OCI-M2 (cell line): ENCODE data around the gene TTC5.
A peak's percentile ranks its signal among the peaks of the same experiment; 100 is the strongest.
"Not testable (repeated sequence)": the region's sequence is repeated elsewhere in the genome, so short reads cannot be mapped to it uniquely, and the experiment has no call there.

Source experiments
- DNase-seq: peaks from one replicate; lab custom pipeline; 2025; ENCODE audit not compliant: unreplicated experiment; lab: John Stamatoyannopoulos, UW

TTC5 gene, protein sequence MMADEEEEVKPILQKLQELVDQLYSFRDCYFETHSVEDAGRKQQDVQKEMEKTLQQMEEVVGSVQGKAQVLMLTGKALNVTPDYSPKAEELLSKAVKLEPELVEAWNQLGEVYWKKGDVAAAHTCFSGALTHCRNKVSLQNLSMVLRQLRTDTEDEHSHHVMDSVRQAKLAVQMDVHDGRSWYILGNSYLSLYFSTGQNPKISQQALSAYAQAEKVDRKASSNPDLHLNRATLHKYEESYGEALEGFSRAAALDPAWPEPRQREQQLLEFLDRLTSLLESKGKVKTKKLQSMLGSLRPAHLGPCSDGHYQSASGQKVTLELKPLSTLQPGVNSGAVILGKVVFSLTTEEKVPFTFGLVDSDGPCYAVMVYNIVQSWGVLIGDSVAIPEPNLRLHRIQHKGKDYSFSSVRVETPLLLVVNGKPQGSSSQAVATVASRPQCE

GRCh38 chr14:20305265-20306078, at the start of gene TTC5:
Gene TTC5 (minus strand): TSS chr14:20305951. CDS start chr14:20305937, 14 bp downstream.
- DNase-seq = peak; percentile 56

DNA sequence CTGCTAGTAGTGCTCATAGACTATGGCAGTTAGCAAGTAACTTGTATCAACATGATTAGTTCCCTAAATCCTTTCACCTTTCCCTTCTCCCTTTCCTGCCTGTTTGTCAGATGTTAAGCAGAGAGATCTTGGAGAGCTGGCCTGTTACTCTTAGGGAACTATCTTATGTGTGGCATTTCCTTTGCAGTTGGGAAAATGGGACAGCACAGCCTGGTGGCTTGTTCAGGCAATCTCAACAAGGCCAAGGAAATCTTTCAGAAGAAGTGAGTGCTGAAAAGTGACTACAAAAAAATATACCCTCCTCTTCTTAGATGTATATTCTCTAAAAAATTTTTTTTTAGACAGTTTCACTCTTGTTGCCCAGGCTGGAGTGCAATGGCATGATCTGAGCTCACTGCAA, 45.1 kb upstream of the TTC5 start:
- DNase-seq = no peak

GRCh38 chr14:20350282-20350681, 44.5 kb upstream of the TTC5 start:
- DNase-seq = no peak

GRCh38 chr14:20347747-20348146, 42.0 kb upstream of the TTC5 start:
- no peak for DNase-seq

DNA sequence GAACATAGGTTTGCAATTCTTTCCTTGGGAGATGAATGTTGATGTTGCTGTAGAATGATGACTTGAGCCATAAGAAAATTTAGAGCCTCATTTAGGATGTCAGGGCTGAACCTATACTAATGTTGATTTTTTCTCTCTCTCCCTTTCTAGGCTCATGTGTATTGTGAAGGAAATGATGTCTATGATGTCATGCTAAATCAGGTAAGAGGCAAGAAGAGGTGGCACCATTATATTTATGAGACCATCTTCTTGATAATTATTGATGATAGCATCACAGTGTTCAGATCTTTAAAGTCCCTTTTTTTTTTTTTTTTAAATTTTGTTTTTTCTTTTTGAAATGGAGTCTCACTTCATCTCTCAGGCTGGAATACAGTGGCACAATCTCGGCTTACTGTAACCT, 41.0 kb upstream of the TTC5 start:
- DNase-seq = no peak

GRCh38 chr14:20345366-20345765, 39.6 kb upstream of the TTC5 start:
- no peak for DNase-seq

GRCh38 chr14:20343862-20344220, 38.1 kb upstream of the TTC5 start:
- DNase-seq = no peak

GRCh38 chr14:20343092-20343861, 37.5 kb upstream of the TTC5 start, which contains the start of gene PARP2:
Gene PARP2 (plus strand): TSS chr14:20343635. CDS start chr14:20343642, 7 bp downstream.
- DNase-seq = peak; percentile 98

DNA sequence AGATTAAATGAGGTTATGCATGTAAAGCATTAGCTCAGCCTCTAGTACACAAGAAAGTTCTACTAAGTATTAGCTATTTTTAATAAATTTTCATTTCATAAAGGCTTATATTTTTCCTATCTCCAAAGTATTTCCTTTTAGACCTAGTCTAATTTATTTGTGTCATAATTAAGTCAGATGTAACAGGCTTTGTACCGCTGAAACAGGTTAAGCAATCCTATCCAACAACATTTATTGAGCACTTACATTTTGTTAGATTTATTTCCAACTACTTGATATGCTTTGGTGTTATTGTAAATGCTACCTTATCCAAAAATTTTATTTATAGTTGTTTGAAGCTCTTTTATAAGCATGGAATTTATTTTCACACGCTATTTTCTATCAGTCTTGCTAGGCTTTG, 35.9 kb upstream of the TTC5 start:
- DNase-seq = no peak

DNA sequence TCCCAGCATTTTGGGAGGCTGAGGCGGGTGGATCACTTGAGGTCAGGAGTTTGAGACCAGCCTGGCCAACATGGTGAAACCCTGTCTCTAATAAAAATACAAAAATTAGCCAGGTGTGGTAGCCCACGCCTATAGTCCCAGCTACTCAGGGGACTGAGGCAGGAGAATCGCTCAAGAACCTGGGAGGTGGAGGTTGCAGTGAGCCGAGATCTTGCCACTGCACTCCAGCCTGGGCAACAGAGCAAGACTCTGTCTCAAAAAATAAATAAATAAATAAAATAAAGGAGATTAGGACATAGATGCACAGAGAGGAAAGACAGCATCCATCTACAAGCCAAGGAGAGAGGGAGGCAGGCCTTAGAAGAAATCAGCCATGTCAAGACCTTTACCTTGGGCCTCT, 35.3 kb upstream of the TTC5 start:
- not testable (repeated sequence) for DNase-seq

DNA sequence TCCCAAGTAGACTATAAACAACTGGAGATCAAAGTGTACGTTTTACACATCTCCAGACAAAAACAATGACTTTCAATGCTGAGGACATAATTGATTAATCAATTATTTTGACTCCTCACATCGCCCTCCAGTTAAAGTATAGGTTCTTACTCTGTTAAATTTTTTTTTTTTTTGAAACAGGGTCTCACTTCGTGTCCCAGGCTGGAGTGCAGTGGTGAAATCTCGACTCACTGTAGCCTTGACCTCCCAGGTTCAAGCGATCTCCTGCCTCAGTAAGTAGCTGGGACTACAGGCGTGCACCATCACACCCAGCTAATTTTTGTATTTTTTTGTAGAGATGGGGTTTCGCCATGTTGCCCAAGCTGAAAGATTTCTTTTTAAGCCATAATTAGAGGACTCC, 28.3 kb upstream of the TTC5 start:
- no peak for DNase-seq

DNA sequence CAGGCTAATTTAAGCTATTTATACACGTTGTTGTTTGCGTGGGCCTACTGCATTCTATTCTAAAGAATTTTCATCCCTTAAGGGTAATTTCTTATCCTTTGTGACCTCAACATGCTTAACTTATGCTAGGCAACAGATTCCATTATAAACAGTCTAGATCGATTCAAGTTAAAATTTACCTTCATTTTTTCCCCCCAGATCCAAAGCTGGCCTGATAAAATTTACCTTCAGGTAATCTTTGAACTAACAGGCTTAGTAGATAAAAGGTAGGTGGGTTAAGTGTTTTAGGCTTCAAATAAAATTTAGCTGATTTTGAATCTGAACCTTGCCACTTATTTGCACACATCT, 27.7 kb upstream of the TTC5 start:
- DNase-seq = no peak

- peak; percentile 86 for DNase-seq
Observed at GRCh38 chr14:20332788-20333493, 27.2 kb upstream of the TTC5 start, which contains the start of gene CCNB1IP1. Gene CCNB1IP1 (minus strand): TSS chr14:20333279. CDS start chr14:20316523, 16,756 bp downstream.

DNA sequence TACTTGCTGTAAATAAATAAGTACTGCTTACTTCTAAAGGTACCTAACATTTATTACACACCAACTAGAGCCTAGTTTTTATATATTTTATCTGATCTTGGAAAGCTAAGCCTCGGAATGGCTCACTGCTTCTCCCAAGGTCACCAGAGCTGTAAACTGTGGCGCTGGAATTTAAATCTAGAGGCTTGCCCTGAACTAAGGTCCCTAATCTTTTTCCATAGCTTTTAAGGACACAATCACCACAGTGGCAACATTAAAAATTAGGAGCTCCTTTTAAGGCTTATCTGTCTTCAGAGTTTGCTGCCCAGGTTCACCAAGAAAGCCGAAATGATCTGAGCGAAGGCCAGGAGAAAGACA, 26.7 kb upstream of the TTC5 start:
- DNase-seq = no peak

DNA sequence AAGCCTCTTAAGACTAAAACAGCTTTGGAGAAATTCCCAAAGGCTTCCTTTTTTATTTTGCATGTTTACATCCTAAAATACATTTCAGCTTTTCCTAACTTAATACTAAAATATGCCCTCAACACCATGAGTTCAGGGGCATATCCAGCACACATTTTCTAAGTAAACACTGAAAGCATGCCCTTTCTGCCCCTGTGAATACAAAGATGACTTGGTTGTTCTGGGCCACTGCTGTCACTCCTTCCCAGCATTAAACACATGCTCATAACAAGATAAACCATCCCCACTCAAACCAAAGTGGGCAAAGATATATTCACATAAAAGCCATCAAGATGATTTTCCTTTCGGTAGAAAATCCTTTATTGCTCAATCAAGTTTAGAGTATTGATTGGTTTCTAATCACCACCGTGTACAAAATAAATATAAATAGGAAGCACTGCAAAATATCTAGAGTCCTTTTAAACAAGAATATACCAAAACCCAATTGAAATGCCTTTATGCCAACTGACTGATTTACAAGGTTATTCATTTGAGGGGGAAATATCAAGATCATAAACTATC, 25.4 kb upstream of the TTC5 start:
- DNase-seq = no peak

DNA sequence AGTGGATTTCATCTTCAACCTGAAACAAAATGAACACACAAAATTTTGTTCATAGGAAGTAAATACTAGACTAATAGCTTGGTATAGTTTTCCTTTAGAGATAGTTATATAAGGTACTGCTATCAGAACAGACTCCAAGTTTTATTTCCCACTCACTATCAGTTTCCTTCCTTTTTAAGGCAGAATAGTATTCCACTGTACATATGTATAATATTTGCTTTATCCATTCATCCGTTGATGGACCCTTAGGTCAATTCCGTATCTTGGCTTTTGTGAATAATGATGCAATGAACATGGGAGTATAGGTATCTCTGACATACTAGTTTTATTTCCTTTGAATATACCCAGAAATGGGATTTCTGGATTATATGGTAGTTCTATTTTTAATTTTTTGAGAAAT, 23.6 kb upstream of the TTC5 start:
- DNase-seq = no peak

DNA sequence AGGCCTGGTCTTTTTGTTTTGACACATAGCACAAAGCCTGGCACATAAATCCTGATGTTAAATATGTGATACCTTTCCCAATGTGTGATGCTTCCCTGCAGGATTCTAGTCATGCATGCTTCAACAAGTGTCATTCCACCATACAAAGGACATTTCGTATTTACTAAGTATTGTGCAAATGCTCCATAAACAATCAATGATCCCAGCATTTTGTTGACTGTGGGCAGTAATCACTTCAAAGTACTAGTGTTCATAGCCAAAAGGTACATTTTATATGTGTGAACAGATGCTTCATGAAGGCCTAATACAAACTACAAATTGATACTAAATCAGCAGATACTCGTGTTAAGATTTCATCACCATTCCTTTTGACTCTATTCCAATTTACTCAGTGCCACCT, 23.0 kb upstream of the TTC5 start:
- DNase-seq = no peak

- no peak for DNase-seq
Observed at GRCh38 chr14:20327005-20327869, 21.5 kb upstream of the TTC5 start.

- DNase-seq = no peak
Observed at GRCh38 chr14:20317720-20318119, 12.0 kb upstream of the TTC5 start.

DNA sequence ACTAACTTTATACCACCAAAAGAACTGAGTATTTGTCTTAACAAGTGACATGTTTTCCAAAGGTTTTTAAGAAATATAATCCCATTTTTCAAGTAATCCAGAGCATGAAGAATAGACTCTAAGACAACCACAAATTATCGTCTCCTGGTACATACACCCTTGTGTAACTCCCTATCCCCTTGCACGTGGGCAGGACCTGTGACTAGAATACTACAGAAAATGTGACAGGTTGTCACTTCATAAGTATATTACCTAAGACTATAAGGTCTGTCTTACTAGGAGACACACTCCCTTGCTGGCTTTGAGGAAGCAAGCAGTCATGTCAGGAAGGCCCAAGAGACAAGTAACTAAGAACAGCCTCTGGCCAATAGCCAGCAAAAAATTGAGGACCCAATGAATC, 8.3 kb upstream of the TTC5 start:
- DNase-seq = no peak
